GM19438 (cell line): Measurements from ENCODE around the gene SWT1.
"Not testable (repeated sequence)": the region's sequence is repeated elsewhere in the genome, so short reads cannot be mapped to it uniquely, and the experiment has no call there.

ENCODE experiments used
- ATAC-seq: cut with Tn5 transposase; IDR thresholded peaks from one replicate; pipeline ENCODE4 v1.9.1; 2021; ENCODE audit warnings: low read depth; ENCODE audit not compliant: unreplicated experiment

The SWT1 gene

DNA sequence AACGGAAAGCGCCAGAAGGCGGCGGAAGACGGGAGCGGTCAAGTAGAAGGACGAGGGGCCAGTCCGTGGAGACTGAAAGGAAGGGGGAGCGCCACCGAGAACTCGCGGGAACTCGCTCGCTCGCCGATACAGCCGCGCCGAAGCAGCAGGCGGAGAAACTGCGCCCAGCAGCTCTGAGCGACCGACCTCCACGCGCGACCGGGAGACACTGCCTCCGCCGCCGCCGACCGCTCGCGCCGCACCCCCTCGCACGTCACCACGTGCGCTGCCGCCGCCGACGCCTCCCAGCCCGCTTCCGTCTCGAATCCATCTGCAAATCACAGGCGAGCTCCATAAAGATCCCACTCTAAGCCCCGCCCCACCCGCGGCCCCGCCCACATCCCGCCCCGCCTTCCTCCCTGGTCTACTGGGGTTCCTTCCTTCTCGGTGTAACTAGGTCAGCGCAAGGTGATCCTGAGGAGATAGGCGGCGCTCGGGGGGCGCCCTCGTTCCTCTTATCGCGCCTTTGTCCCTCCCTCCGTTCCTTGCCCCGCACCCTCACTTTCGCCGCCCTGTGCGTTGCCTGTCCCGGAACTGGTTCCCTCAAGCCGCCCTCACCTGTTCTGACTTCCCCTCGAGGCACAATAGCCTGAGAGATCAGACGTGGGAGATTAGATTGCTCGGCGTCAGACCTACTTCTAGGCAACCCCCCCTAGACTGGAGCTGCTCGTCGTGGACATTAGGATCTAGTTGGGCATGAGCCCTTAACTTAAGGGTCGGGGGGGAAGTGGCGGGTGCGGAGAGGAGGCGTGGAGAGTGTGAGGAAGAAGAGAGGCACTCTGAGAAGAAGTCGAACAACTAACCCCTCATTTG lies 160.3 kb downstream of the SWT1 start, which contains the start of gene IVNS1ABP:
Gene IVNS1ABP (minus strand): TSS at position 210 of the 852 bp plus-strand sequence. CDS start 7,750 bp downstream, outside the sequence.
- ATAC-seq, result peak; percentile 71

DNA sequence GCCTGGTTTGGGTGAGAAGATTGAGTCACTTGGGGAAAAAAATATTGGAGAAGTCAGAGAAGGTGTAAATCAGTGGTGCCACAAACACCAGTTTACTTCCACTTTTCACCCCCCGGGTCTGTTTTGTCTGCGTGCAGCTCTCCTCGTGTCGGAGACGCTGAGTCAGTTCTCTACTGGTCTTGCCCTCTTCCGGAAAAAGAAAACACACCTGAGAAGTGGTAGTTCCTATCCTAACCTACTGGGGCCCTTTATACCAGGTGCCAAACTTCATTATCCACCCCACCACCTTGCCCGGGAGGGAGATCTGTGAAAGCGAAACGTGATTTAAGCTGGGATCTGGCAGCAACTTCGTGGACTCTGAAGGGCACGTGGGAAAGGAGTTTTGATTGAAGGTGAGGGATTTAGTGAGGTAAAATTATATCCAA lies 160.9 kb downstream of the SWT1 start:
- ATAC-seq, result peak; percentile 33

DNA sequence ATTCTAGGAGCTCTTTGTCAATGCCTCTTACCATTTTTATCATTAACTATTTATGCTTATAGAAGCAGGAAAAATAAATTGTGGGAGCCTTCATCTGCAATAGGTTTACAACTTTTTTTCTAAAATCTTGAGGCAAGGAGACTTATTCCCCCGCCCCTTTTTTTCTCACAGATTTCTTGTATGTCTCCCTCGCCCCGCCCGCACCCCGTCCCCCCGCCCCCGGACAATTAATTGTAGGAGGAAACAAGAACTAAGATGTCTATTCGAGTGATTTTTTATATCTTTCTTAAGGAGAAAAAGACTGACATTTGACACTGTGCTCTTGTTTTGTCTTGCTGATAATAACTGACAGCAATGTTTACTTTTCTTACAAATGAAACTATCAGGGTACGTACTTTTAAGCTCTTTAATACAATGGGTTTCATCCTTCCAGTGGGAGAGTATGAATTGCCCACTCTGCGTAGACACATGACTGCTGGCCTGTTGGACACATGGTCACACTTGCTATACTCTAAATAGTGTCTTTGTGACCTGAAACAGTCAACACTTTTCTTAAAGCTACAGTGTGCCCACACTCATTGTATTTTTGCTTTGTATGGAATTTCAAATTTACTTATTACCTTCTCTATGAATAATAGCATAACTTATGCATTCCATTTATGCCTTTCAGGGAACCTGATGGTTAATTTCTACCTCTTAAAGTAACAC lies 161.6 kb downstream of the SWT1 start:
- ATAC-seq, result no peak

DNA sequence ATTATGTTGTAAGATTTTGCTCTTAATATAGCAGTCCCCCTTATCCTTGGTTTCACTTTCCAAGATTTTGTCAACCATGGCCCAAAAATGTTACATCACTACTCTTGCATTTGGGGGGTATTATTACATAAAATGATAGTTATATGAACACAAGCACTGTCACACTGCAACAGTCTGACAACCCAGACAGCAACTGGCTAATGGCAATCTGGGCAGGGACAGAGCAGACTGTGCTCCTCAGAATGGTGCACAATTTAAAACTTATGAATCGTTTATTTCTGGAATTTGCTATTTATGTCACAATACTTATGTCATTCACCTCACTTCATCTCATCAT lies 162.1 kb downstream of the SWT1 start:
- ATAC-seq, result no peak

DNA sequence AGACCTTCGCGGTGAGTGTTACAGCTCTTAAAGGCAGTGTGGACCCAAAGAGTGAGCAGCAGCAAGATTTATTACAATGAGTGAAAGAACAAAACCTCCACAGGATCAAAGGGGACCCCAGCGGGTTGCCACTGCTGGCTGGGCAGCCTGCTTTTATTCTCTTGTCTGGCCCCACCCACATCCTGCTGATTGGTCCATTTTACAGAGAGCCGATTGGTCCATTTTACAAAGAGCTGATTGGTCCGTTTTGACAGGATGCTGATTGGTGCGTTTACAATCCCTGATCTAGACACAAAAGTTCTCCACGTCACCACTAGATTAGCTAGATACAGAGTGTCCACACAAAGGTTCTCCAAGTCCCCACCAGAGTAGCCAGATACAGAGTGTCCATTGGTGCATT lies 164.1 kb downstream of the SWT1 start:
- ATAC-seq, result not testable (repeated sequence)

DNA sequence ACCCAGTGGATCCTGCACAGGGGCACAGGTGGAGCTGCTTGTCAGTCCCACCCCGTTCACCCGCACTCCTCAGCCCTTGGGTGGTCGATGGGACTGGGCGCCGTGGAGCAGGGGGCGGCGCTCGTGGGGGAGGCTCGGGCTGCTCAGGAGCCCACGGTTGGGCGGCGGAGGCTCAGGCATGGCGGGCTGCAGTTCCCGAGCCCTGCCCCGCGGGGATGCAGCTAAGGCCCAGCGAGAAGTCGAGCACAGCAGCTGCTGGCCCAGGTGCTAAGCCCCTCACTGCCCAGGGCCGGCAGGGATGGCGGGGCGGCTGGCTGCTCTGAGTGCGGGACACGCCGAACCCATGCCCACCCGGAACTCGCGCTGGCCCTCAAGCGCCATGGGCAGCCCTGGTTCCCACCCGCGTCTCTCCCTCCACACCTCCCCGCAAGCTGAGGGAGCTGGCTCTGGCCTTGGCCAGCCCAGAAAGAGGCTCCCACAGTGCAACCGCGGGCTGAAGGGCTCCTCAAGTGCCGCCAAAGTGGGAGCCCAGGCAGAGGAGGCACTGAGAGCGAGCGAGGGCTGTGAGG lies 164.8 kb downstream of the SWT1 start:
- not testable (repeated sequence) for ATAC-seq

DNA sequence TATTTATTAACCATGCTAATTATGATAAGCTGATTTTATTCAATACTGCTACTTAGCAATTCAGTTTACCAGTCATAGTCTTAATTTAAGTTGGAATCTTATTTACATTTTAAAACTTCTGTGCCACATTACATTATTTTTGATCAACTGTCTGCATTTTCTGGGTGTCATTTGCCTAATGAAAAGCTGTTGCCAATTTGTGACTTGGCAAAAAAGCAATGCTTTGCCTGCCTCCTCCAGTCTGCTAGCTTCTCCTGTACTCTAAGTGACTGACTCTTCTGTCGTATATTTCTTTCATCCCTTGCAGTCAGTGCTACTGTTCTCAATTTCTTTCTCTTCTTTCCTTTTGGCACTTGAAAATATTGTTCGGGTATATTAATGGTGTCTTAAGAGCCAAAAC lies 165.7 kb downstream of the SWT1 start:
- ATAC-seq, result no peak

DNA sequence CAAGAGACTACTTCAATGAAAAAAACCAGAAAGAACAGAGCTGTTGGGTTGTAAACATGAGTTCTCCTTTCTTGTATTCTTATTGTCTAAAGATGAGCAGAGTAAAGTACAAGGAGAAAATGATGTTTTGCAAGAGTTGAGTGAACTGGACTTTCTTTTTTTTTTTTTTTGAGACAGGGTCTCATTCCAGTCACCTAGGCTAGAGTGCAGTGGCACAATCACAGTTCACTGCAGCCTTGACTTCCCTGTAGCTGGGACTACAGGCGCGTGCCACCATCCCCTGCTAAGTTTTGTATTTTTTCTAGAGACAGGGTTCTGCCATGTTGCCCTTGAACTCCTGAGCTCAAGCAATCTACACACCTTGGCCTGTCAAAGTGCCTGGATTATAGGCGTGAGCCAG lies 167.2 kb downstream of the SWT1 start:
- ATAC-seq, result no peak

DNA sequence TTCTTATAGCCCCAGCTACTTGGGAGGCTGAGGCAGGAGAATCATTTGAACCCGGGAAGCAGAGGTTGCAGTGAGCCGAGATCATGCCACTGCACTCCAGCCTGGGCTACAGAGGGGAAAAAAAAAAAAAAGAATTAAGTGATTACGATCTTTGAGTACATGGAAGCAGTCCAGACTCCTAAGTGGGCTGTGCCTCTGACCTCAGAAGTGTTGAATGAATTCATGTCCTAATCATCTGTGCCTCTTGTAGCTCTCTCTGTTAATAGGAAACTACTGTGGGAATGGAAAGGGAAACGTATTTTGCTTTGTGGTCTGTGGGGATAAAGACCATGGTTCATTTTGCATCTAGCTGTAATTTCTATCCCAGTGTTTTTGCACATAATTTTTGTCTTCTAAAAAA lies 168.4 kb downstream of the SWT1 start:
- ATAC-seq, result no peak

DNA sequence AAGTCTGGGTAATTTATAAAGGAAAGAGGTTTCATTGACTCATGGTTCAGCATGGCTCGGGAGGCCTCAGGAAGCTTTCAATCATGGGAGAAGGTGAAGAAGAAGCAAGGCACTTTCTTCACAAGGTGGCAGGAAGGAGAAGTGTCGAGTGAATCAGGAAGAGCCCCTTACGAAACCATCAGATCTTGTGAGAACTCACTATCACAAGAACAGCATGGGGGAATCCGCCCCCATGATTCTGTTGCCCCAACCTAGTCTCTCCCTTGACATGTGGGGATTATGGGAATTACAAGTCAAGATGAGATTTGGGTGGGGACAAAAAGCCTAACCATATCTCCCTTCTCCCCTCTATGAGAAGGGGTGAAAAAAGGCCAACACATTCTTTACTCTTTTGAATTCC lies 171.3 kb downstream of the SWT1 start:
- no peak for ATAC-seq

DNA sequence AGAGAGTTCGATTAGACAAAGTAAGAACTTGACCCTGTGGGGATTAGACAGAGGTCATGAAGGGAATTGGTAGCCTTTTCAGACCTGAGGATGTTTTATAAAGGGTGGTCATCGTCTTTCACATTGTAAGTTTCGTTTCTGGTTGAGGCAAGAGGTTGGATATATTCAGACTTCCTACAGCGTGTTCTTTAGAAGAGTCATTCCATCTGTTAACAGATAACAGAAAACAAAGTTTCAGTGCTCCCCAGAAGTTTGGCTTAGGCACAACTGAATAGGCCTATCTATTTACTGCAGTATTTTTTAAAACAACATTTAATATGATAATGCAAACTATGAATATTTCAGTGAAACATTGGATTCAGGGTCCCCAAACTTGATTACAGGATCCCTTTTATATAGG lies 177.2 kb downstream of the SWT1 start:
- ATAC-seq, result no peak

DNA sequence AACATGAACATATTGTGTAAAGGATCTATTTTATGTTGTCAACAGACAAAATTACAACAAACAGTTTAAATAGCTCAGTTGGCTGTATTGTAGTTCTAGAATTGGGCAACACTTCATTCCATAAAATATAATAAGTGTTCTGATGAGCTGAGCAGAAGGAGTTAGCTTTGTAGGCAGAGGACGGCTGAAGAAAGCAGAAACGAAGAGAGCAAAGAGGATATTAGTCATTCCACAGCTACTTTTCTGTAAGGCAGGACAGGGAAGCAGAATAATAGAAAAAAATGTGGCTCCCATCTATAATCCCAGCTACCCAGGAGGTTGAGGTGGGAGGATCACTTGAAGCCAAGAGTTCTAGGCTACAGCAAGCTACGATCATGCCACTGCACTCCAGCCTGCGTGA lies 180.3 kb downstream of the SWT1 start:
- no peak for ATAC-seq

DNA sequence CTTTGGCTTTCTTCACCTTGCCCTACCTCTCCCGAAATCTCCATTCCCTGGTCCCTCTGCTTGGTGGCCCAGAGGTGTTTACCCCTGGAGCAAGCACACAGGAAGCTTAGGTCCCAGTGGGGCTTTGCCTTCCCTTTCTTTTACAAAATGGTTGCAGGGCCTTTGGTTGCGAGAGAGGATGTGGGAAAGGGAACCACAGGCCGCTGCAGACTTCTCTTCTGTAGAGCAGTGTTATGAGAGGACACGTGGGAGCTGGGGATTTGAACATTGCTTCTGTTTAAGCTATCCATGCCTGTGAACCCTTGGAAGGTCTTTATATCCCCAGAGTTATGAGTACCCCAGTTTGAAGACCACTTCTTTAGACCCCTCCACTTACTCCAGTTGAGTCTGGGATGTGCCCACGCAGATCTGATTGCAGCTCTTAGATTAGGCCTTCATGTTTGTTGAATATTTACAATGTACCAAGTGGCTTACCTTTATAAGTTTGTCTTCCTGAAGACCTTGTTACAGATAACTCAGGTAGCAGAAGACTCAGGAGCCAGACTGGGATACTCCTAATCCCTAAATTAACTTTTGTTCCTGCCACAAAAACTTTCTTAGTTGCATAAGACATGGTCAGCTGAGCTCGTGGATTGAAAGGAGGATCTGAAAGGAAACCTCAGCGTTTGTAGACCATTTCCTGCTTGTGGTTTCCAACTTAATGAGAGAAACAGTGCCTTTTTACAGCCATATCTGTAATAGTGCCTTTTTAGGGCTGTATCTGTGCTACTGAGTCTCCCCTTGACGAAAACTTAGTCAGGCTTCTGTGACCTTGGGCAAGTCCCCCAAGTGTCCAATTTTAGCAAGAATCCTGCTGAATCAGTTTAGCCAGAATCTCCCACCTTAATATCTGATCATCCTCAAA lies 182.0 kb downstream of the SWT1 start:
- peak; percentile 98 for ATAC-seq

DNA sequence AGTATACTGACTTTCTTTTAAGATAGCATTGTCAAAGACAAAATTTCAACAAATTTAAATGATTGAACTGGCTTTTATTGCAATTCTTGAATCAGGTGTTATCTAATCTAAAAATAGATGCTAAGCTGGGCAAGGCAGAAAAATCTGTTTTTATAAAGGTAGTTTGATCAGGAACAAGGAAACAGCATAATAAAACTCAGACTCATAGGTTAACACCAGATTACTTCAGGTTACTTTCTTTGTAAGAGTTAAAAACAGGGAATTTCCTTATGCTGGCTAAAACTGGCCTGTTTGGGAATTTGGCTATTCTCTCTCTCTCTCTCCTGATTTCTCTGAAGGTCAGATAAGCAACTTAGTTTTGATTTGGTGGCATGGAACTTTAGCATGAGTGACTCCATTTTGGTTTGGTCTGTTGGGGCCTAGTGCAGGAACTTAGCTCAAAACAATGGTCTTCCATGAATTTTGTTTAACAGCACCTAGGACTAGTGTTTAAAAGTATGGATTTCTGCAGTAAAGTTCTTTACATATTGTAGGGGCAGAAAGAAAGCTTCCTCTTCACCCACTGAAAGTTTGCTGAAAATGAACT lies 184.3 kb downstream of the SWT1 start:
- ATAC-seq, result no peak
